Loucy (cell line): ENCODE results near the gene INPP4B.

ENCODE experiments used
- H2AFZ ChIP-seq: fragments of 200-600 bp; sonication (generic); 2 replicates; pipeline ENCODE4 v1.6.0; 2016; ENCODE audit warnings: antibody characterized with exemption, mild to moderate bottlenecking, low read length, moderate library complexity
- H3F3A ChIP-seq: fragments of 200-600 bp; 2 replicates; pipeline ENCODE4 v1.6.0; 2016; ENCODE audit warnings: antibody characterized with exemption, low read depth, mild to moderate bottlenecking
- H3K27me3 ChIP-seq: fragments of 200-600 bp; sonication (generic); 2 replicates; pipeline ENCODE4 v1.6.1; 2014; ENCODE audit warnings: low read length, mild to moderate bottlenecking; ENCODE audit not compliant: insufficient read depth, poor library complexity, severe bottlenecking
- H3K36me3 ChIP-seq: fragments of 200-600 bp; sonication (generic); 2 replicates; pipeline ENCODE4 v1.6.1; 2016; ENCODE audit warnings: low read length; ENCODE audit not compliant: insufficient read depth
- H3K4me1 ChIP-seq: fragments of 200-600 bp; sonication (generic); 2 replicates; pipeline ENCODE4 v1.5.1; 2014; ENCODE audit warnings: low read length, mild to moderate bottlenecking; ENCODE audit not compliant: insufficient read depth, poor library complexity, severe bottlenecking
- H3K4me2 ChIP-seq: fragments of 200-600 bp; sonication (generic); 2 replicates; pipeline ENCODE4 v1.6.0; 2014; ENCODE audit warnings: antibody characterized with exemption, low read length, low read depth, mild to moderate bottlenecking; ENCODE audit not compliant: poor library complexity, severe bottlenecking
- H3K4me3 ChIP-seq: fragments of 200-600 bp; sonication (generic); 2 replicates; pipeline ENCODE4 v1.5.1; 2014; ENCODE audit warnings: low read length, mild to moderate bottlenecking, mixed read lengths; ENCODE audit not compliant: poor library complexity, severe bottlenecking
- H3K79me2 ChIP-seq: fragments of 200-600 bp; sonication (generic); 2 replicates; pipeline ENCODE4 v1.6.1; 2014; ENCODE audit warnings: low read length; ENCODE audit not compliant: insufficient read depth
- H3K9ac ChIP-seq: fragments of 200-600 bp; sonication (generic); 2 replicates; pipeline ENCODE4 v1.6.0; 2014; ENCODE audit warnings: mild to moderate bottlenecking, low read depth, low read length, moderate library complexity; ENCODE audit not compliant: poor library complexity, severe bottlenecking
- H3K9me2 ChIP-seq: fragments of 200-600 bp; sonication (generic); replicated peaks from 2 replicates; pipeline ENCODE4 v1.6.1; 2016; ENCODE audit warnings: low read depth, low read length, mixed read lengths
- H3K9me3 ChIP-seq: fragments of 200-600 bp; sonication (generic); 2 replicates; pipeline ENCODE4 v1.6.1; 2014; ENCODE audit warnings: mild to moderate bottlenecking, antibody characterized with exemption, low read length, low read depth; ENCODE audit not compliant: insufficient read depth
- H4K20me1 ChIP-seq: fragments of 200-600 bp; sonication (generic); 2 replicates; pipeline ENCODE4 v1.6.0; 2014; ENCODE audit warnings: antibody characterized with exemption, low read length, mild to moderate bottlenecking; ENCODE audit not compliant: insufficient read depth, poor library complexity, severe bottlenecking
- EZH2phosphoT487 ChIP-seq: fragments of 200-600 bp; IDR thresholded peaks from 2 replicates; pipeline ENCODE4 v1.6.1; 2018; ENCODE audit warnings: antibody characterized with exemption, mild to moderate bottlenecking, moderate library complexity, borderline replicate concordance
- TF ChIP-seq, protein P1 (sequence below): fragments of 200-600 bp; sonication (generic); conservative IDR thresholded peaks from 2 replicates; pipeline ENCODE4 v1.5.1; 2014; ENCODE audit warnings: mild to moderate bottlenecking, antibody characterized with exemption, low read length

The INPP4B gene

DNA sequence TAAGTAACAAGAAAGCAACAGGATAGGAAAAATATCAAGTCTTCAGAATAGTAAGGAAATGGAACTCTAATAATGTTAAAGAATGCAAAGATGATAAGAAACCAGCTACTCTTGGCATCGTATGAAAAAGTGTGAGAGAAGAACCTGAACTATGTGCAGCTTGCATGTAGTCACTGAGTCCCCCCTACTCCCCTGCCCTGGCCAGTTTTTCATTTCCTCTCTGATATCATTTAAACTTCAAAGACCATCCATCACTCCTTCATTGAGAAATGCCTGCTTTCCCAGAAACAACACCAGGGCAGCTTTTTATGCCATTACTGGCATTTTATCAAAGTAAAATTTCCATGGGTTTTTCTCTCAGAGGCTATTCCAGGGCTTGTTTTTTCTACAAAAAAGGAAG, 28.1 kb downstream of the INPP4B start:
- no peaks in the 10 kb centered on the region for H3K79me2 ChIP-seq
- no peaks in the 10 kb centered on the region for H4K20me1 ChIP-seq
- no peak overlapping the region for H2AFZ ChIP-seq
- no peaks in the 10 kb centered on the region for H3K9me3 ChIP-seq
- H3K4me1 ChIP-seq: peaks cover 58% of the 10 kb centered on the region
- H3K36me3 ChIP-seq: no peaks in the 10 kb centered on the region
- peak overlapping the region; percentile 62 for H3K9ac ChIP-seq
- peak overlapping the region; percentile 86 for H3K4me2 ChIP-seq
- H3K9me2 ChIP-seq: no peaks in the 10 kb centered on the region
- TF ChIP-seq, protein P1, sequence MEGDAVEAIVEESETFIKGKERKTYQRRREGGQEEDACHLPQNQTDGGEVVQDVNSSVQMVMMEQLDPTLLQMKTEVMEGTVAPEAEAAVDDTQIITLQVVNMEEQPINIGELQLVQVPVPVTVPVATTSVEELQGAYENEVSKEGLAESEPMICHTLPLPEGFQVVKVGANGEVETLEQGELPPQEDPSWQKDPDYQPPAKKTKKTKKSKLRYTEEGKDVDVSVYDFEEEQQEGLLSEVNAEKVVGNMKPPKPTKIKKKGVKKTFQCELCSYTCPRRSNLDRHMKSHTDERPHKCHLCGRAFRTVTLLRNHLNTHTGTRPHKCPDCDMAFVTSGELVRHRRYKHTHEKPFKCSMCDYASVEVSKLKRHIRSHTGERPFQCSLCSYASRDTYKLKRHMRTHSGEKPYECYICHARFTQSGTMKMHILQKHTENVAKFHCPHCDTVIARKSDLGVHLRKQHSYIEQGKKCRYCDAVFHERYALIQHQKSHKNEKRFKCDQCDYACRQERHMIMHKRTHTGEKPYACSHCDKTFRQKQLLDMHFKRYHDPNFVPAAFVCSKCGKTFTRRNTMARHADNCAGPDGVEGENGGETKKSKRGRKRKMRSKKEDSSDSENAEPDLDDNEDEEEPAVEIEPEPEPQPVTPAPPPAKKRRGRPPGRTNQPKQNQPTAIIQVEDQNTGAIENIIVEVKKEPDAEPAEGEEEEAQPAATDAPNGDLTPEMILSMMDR: no peak
- TF ChIP-seq EZH2phosphoT487: no peak
- H3K27me3 ChIP-seq: no peaks in the 10 kb centered on the region
- H3F3A ChIP-seq: peaks cover 13% of the 10 kb centered on the region
- peak overlapping the region; percentile 66 for H3K4me3 ChIP-seq

DNA sequence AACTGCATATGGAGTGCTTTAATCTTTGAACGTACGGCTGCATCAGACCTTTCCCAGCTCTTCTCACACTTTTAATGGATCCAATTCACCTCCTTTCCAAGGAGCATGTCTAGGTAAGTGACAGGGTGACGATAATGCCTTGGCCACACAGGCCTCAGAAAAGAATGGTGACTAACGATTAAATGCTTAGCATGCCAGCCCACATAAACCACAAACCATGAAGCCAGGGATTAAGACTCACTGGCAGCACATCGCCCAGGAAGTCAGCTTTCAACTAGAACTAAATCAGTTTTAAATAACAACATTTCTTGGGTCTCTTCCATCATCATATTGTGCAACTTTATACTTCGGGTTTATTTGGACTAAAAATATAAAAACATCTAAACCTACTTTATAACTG, 28.7 kb downstream of the INPP4B start:
- Histone ChIP-seq H4K20me1 (no peaks in the 10 kb centered on the region), H3K4me2 (peak overlapping the region; percentile 86), H3K4me3 (peak overlapping the region; percentile 66), H3K4me1 (peaks cover 58% of the 10 kb centered on the region), H3K27me3 (no peaks in the 10 kb centered on the region), H3F3A (peaks cover 13% of the 10 kb centered on the region), H3K9me2 (no peaks in the 10 kb centered on the region), H2AFZ (no peak overlapping the region; the same call in 1 of the 2 replicates), H3K9me3 (no peaks in the 10 kb centered on the region), H3K9ac (peak overlapping the region; percentile 62), H3K36me3 (no peaks in the 10 kb centered on the region), H3K79me2 (no peaks in the 10 kb centered on the region)
- TF ChIP-seq EZH2phosphoT487: no peak
- TF ChIP-seq, protein P1: no peak

DNA sequence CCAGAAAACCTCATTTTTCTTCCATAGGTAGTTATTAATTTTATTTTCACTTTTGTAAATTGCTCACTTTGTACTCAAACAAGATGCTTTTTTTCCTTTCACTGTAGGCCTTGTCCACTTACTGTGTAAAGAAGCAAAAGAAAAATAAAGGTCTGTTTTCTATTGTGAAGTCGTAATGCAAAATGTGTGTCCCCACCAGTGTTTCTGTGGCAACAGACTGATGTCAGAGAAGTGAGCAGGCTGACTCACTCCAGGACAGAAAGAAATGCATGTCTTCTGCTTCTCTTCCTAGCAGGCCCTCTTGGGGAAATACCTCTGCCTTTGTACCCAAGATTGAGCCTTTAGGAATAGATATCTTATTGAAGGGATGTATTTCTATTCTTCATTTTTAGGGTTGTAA, 30.3 kb downstream of the INPP4B start:
- Histone ChIP-seq H3K4me3 (no peak overlapping the region), H3K36me3 (no peaks in the 10 kb centered on the region), H3F3A (peaks cover 13% of the 10 kb centered on the region), H3K4me1 (peaks cover 68% of the 10 kb centered on the region), H2AFZ (0 out of 2 replicates have a peak overlapping the region, but pooled peaks have one; percentile 2), H3K27me3 (no peaks in the 10 kb centered on the region), H3K9ac (no peak overlapping the region), H3K9me3 (no peaks in the 10 kb centered on the region), H3K79me2 (no peaks in the 10 kb centered on the region), H3K9me2 (no peaks in the 10 kb centered on the region), H3K4me2 (peak overlapping the region; percentile 8), H4K20me1 (no peaks in the 10 kb centered on the region)
- no peak for TF ChIP-seq EZH2phosphoT487
- TF ChIP-seq, protein P1: no peak
